HG03342 (cell line): ENCODE data around the gene GGT1.
"Not testable (repeated sequence)": the region's sequence is repeated elsewhere in the genome, so short reads cannot be mapped to it uniquely, and the experiment has no call there.

Experiments
- ATAC-seq: cut with Tn5 transposase; IDR thresholded peaks from one replicate; pipeline ENCODE4 v1.9.1; 2021; ENCODE audit warnings: mild to moderate bottlenecking, moderate library complexity; ENCODE audit not compliant: unreplicated experiment

Gene GGT1

GRCh38 chr22:24595863-24596262 is 7.1 kb upstream of the GGT1 start:
- no peak for ATAC-seq

- not testable (repeated sequence) for ATAC-seq
Measured at GRCh38 chr22:24597076-24597475, 5.9 kb upstream of the GGT1 start.

- no peak for ATAC-seq
Measured at GRCh38 chr22:24599514-24599913, 3.5 kb upstream of the GGT1 start.

GRCh38 chr22:24599958-24600715 is 2.9 kb upstream of the GGT1 start:
- ATAC-seq = not testable (repeated sequence)

- no peak for ATAC-seq
Measured at GRCh38 chr22:24601217-24602104, 1.5 kb upstream of the GGT1 start.

- not testable (repeated sequence) for ATAC-seq
Measured at GRCh38 chr22:24602105-24602749, 766 bp upstream of the GGT1 start.

- not testable (repeated sequence) for ATAC-seq
Measured at GRCh38 chr22:24603770-24604629, 1.0 kb downstream of the GGT1 start.

GRCh38 chr22:24606340-24606739 is 3.3 kb downstream of the GGT1 start:
- not testable (repeated sequence) for ATAC-seq

GRCh38 chr22:24607429-24607983 is 4.5 kb downstream of the GGT1 start:
- ATAC-seq = not testable (repeated sequence)

- not testable (repeated sequence) for ATAC-seq
Measured at GRCh38 chr22:24608327-24608726, 5.3 kb downstream of the GGT1 start.

- ATAC-seq = not testable (repeated sequence)
Measured at GRCh38 chr22:24609888-24610287, 6.9 kb downstream of the GGT1 start.

- ATAC-seq = not testable (repeated sequence)
Measured at GRCh38 chr22:24614794-24615193, 11.8 kb downstream of the GGT1 start.

GRCh38 chr22:24621244-24621643 is 18.3 kb downstream of the GGT1 start:
- not testable (repeated sequence) for ATAC-seq

- ATAC-seq = not testable (repeated sequence)
Measured at GRCh38 chr22:24622596-24622995, 19.6 kb downstream of the GGT1 start.

GRCh38 chr22:24627911-24628310 is 24.9 kb downstream of the GGT1 start:
- ATAC-seq = not testable (repeated sequence)

- ATAC-seq = not testable (repeated sequence)
Measured at GRCh38 chr22:24629069-24629468, 26.1 kb downstream of the GGT1 start.

- ATAC-seq = not testable (repeated sequence)
Measured at GRCh38 chr22:24630812-24631427, 27.9 kb downstream of the GGT1 start.

GRCh38 chr22:24631430-24632122 is 28.6 kb downstream of the GGT1 start:
- ATAC-seq = not testable (repeated sequence)

- ATAC-seq = not testable (repeated sequence)
Measured at GRCh38 chr22:24632642-24633041, 29.6 kb downstream of the GGT1 start.
